ENCODE results near the gene PEAK1.

PEAK1 gene

GRCh38 chr15:77355321-77355720 lies 64.6 kb downstream of the PEAK1 start:
- no peak for DNase-seq

DNA sequence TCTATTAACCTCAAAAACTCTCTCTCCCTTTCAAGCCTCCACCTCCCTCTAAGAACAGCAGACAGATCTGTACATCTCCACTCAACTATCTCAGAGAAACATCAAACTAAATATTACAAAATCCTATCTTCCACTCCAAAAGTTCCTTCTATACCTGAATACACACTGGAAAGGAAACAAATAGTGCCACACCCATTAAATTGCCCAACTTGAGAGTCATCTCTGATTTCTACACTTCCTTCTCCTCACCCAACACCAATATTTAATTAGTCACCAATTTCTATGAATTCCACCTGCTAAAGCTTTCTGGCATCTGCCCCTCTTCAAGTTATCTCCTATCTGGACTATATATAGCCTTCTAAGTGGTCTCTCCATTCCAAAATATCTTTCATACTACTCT lies 65.8 kb downstream of the PEAK1 start:
- no peak for DNase-seq

DNA sequence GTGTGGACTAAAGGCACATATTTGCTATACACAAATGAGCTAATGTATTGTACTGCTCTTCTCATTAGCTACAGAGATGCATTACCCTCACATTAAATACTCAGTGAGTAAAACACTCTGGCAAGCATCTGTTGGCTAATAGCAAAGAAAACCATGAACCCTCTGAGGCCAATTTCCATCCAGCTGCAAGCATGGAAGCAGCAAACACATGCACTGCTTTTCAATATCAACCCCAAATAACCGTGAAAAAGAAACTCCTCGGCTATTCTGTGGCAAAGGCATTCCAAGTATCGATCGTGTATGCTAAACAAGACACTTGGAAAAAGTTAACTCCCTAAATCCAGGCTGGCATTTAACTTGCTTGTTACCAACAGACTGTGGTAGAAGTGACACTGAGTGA lies 67.0 kb downstream of the PEAK1 start:
- DNase-seq = peak; percentile 5

GRCh38 chr15:77350792-77351191 lies 69.1 kb downstream of the PEAK1 start:
- no peak for DNase-seq

DNA sequence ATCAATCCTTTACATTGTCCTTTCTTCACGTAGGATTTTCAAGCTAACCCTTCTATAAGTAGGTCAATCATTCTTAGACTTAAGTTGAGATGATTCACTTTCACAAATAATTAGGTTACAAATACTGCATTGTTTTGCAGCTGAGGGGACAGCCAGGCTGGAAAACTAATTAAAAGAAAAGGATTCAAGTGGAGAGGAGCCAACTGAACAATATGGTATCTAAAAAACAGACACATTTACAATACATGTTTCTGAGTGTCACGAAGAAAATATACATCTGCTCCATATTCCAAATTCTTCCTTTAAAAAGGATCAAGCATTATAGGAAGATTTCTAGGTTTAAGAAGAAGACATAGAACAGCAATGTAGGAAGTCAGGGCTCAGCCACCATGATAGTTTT lies 70.2 kb downstream of the PEAK1 start:
- no peak for DNase-seq

GRCh38 chr15:77348511-77348910 lies 71.4 kb downstream of the PEAK1 start:
- DNase-seq = no peak

- DNase-seq = no peak
Observed at GRCh38 chr15:77347197-77347596, 72.7 kb downstream of the PEAK1 start.

DNA sequence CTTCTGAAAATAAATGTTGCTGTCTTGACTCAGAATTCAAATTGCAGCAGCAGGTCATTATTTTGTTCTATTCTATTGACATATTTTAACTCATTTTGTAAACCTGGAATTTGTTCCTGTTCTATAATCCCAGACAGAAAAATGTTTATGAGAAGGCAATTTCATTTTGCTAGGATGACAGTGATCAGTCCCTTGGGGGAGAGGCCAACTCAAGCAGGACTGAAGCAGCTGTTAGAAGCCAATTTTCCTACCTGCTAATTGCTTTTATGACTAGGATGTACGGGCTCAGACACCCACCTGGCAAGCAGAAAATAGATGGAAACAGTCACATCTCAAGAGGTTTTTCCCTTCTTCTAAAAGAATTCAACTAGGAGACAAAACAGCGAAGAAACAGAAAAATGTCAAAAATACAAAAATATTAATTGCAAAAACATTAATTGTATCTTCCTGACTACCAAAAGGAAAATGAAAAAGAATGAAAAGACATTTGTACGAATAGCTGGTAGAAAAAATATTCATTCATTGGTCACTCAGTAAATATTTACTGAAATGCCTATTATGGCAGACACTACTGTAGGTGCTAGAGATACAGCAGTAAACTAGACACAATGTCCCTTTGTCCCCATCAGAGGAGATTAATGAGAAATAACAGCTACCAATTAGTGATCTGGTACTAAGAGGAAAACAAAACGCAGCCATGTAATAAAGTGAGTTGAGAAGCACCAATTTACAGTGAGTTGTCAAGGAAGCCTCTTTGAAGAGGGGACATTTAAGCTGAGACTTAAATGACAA lies 73.5 kb downstream of the PEAK1 start:
- DNase-seq = peak; percentile 11

DNA sequence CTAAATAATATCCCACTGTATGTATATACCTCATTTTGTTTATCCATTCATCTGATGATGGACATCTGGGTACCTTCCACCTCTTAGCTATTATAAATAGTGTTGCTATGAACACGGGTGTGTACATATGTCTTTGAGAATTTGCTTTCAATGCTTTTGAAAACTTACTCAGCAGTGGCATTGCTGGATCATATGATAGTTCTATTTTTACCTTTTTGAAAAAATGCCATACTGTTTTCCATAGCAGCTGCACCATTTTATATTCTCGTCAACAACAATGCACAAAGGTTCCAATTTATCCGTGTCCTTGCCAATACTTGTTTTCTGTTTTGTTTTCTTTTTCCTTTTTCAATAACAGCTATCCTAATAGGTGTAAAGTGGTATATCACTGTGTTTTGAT lies 77.1 kb downstream of the PEAK1 start:
- DNase-seq = no peak

DNA sequence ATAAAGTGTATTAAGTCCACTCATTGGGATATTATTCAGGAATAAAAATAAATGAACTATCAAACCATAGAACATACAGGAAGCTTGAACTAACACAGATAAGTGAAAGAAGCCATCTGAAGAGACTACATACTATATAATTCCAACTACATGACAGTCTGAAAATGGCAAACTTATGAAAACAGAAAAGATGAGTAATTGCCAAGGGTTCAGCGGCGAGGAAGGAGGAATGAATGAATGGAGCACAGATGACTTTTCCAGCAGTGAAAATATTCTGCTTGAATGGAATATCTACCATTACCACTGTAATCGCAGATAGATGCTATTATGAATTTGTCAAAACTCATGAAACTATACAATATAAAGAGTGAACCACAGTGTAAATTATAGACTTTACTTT lies 79.7 kb downstream of the PEAK1 start:
- DNase-seq = no peak

DNA sequence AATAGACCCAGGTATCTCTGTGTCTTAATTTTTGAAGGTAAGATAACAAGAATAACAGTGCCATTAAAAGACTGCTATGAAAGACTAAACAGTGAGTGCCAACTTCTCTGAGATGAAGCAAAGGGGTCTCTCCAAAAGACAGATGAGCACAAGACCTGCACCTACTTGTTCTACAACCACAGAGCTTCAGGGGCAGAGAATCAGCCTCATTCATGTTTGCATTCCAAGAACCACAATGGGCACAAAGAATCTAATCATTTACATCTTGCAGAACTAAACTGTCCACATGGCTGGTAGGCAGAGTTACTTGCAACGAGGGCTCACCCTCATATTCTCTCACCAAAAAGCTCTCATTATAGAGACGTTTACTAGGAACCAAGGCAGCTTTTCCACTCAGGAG lies 83.9 kb downstream of the PEAK1 start:
- DNase-seq = no peak

GRCh38 chr15:77335298-77335697 lies 84.6 kb downstream of the PEAK1 start:
- no peak for DNase-seq

DNA sequence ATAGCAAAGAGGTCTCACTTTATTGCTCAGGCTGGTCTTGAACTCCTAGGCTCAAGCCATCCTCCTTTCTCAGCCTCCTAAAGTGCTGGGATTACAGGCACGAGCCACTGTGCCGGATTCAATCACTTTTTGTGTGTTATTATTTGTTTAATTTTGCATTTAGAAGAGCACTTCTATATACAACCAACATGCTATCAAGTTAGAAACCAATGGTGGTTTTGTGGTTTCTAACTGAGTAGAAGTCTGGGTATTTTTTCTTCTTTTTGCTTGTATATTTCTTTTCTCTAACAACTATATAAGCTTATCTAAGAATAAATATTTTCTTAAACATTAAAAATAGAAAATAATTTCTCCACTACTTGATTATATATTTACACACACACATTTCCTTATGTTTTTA lies 86.7 kb downstream of the PEAK1 start:
- no peak for DNase-seq

DNA sequence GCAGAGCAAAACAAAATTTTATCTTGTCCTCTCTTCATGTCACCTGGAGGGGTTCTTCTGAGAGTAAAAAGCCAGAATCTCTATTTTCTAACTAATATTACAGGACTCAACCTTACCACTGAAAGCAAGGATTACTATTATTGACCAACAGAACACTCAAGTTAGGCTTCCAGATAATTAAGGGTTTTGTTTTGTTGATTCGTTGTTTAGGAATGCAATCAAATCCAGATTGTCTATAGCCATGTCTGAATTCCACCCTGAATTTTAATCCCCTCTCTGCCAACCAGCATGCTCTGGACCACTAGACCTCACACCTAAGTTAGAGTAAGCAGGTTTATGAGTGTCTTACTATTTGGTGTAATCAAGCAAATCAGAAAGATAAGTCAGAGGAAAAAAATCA lies 90.7 kb downstream of the PEAK1 start:
- DNase-seq = no peak

DNA sequence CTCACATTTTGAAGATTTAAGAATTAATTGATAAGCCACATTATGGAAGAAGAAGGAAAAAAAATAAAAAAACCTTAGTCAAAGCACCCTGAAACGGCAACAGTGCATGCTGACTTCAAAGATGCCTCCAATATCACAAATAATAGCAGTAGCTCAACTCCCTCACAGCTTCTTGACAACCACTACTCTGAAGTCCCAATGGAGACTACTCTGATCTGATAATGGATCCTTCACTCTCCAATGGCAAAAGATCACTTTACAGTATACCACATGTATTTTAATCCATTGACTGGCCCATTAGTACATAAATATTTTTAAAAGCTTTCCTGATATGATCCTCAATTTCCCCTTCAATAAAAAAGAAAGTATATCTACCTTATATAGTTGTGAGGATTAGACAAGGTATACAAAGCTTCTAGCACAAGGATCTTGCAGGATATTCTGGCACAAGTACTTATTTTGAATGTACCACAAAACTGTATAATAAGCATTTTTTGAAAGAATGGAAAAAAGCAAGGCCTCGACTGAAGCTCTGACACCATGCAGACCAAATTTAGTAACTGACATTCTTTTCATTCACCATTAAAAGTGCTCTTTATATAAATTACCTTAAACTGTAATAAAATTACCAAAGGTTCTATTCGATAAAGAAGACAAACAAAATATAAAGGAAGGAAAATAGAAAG lies 91.9 kb downstream of the PEAK1 start:
- no peak for DNase-seq

DNA sequence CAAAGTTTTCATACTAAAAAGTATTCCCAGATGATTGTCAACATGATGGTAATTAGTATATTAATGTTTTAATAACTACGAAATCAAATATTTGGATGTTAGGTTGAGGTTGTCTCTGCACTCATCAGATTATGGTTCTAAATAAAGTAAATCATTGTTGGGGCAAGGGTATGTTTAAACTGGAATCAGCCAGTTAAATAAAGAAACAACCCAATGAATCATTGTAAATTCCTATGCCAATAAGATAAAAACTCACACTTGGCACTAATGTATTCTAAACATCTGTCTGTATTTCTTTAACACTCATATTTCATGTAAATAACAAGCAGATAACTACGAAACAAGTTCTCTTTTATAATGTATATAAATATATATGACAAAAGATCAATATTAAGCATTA lies 92.7 kb downstream of the PEAK1 start:
- no peak for DNase-seq

GRCh38 chr15:77326366-77326765 lies 93.5 kb downstream of the PEAK1 start:
- DNase-seq = no peak

- DNase-seq = no peak
Observed at GRCh38 chr15:77312523-77312922, 107.4 kb downstream of the PEAK1 start.

GRCh38 chr15:77311618-77312398 lies 108.1 kb downstream of the PEAK1 start:
- DNase-seq = no peak

- DNase-seq = no peak
Observed at GRCh38 chr15:77311020-77311419, 108.9 kb downstream of the PEAK1 start.

DNA sequence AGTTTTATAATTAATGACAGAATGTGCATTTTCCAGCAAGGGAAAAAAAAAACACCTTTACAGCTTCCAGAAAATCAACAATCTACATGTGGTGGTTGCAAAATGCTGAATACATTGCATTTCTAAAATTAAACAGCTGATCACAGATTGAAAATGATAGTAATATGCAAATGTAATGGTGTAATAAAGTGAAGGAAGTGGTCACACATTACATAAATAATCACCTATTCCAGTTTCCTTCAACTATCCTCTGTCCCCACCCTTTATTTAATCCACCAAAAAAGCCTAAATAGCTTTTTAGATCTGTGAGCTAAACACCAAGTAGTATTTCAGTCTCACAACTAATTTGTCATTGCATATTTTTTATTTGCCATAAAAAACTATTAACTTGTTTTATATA lies 110.5 kb downstream of the PEAK1 start:
- DNase-seq = no peak

GRCh38 chr15:77305953-77306352 lies 114.0 kb downstream of the PEAK1 start:
- DNase-seq = no peak

GRCh38 chr15:77296773-77297337 lies 123.0 kb downstream of the PEAK1 start:
- DNase-seq = no peak

DNA sequence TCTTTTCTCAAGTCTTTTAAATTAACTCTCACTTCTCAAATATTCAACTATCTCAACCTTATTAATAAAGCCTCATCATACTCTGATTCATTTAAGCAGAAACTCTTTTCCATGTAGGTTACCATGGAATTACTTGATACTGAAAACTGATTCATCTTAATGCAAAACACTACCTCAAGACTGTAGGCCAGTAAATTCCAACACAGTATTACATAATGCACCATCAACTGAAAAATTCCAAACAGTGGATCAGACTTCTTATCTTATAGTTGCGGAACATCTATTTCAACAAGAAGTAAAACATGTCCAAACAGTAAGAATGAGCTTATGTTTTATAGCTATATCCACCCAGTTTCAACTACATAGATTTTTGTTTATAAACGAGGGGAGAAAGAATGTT lies 124.5 kb downstream of the PEAK1 start:
- no peak for DNase-seq
